ENCODE data around the gene PRRX1.

PRRX1 gene

GRCh38 chr1:170691258-170691657 lies 27.3 kb downstream of the PRRX1 start:
- DNase-seq (ENCODE audit: low read depth, low spot score), result no peak

- DNase-seq (ENCODE audit: low read depth, low spot score), result peak; percentile 77
Measured at GRCh38 chr1:170692866-170693575, 29.1 kb downstream of the PRRX1 start.

- DNase-seq (ENCODE audit: low read depth, low spot score), result no peak
Measured at GRCh38 chr1:170694172-170694926, 30.4 kb downstream of the PRRX1 start.

- no peak for DNase-seq (ENCODE audit: low read depth, low spot score)
Measured at GRCh38 chr1:170695955-170696590, 32.1 kb downstream of the PRRX1 start.

GRCh38 chr1:170696591-170697290 lies 32.8 kb downstream of the PRRX1 start:
- DNase-seq (ENCODE audit: low read depth, low spot score), result no peak

GRCh38 chr1:170697316-170697715 lies 33.4 kb downstream of the PRRX1 start:
- no peak for DNase-seq (ENCODE audit: low read depth, low spot score)

GRCh38 chr1:170698301-170699275 lies 34.7 kb downstream of the PRRX1 start:
- DNase-seq (ENCODE audit: low read depth, low spot score), result peak; percentile 81

GRCh38 chr1:170699696-170700095 lies 35.8 kb downstream of the PRRX1 start:
- no peak for DNase-seq (ENCODE audit: low read depth, low spot score)

GRCh38 chr1:170700842-170701615 lies 37.1 kb downstream of the PRRX1 start:
- no peak for DNase-seq (ENCODE audit: low read depth, low spot score)

- no peak for DNase-seq (ENCODE audit: low read depth, low spot score)
Measured at GRCh38 chr1:170701962-170702361, 38.0 kb downstream of the PRRX1 start.

- DNase-seq (ENCODE audit: low read depth, low spot score), result no peak
Measured at GRCh38 chr1:170703591-170703990, 39.7 kb downstream of the PRRX1 start.

- no peak for DNase-seq (ENCODE audit: low read depth, low spot score)
Measured at GRCh38 chr1:170704256-170704655, 40.3 kb downstream of the PRRX1 start.

- DNase-seq (ENCODE audit: low read depth, low spot score), result no peak
Measured at GRCh38 chr1:170705981-170706380, 42.0 kb downstream of the PRRX1 start.

GRCh38 chr1:170707117-170707516 lies 43.2 kb downstream of the PRRX1 start:
- DNase-seq (ENCODE audit: low read depth, low spot score), result peak; percentile 38

GRCh38 chr1:170707959-170708655 lies 44.2 kb downstream of the PRRX1 start:
- peak; percentile 91 for DNase-seq (ENCODE audit: low read depth, low spot score)

GRCh38 chr1:170711682-170712081 lies 47.8 kb downstream of the PRRX1 start:
- peak; percentile 48 for DNase-seq (ENCODE audit: low read depth, low spot score)

GRCh38 chr1:170714163-170714562 lies 50.2 kb downstream of the PRRX1 start:
- no peak for DNase-seq (ENCODE audit: low read depth, low spot score)

- no peak for DNase-seq (ENCODE audit: low read depth, low spot score)
Measured at GRCh38 chr1:170714938-170715337, 51.0 kb downstream of the PRRX1 start.

- DNase-seq (ENCODE audit: low read depth, low spot score), result no peak
Measured at GRCh38 chr1:170716835-170717429, 53.0 kb downstream of the PRRX1 start.
